Midbrain (tissue), 1 donor: ENCODE results near the gene RNF141.

Source experiments
- DNase-seq: peaks from one replicate; lab custom pipeline; 2025; lab: John Stamatoyannopoulos, UW

RNF141 gene

GRCh38 chr11:10540915-10541560 is at the start of gene RNF141:
TSS of gene RNF141 (minus strand) at chr11:10541187. CDS start at chr11:10534158, 7,029 bp downstream.
- peak; percentile 94 for DNase-seq

GRCh38 chr11:10590218-10590915 is 49.4 kb upstream of the RNF141 start:
- no peak for DNase-seq

GRCh38 chr11:10588904-10589303 is 47.9 kb upstream of the RNF141 start:
- DNase-seq = no peak

GRCh38 chr11:10587995-10588394 is 47.0 kb upstream of the RNF141 start:
- DNase-seq = no peak

GRCh38 chr11:10587388-10587787 is 46.4 kb upstream of the RNF141 start:
- no peak for DNase-seq

- no peak for DNase-seq
Measured at GRCh38 chr11:10584071-10584501, 43.1 kb upstream of the RNF141 start.

- peak; percentile 16 for DNase-seq
Measured at GRCh38 chr11:10581481-10582019, 40.6 kb upstream of the RNF141 start.

- DNase-seq = no peak
Measured at GRCh38 chr11:10580623-10581022, 39.6 kb upstream of the RNF141 start.

GRCh38 chr11:10579700-10580099 is 38.7 kb upstream of the RNF141 start:
- DNase-seq = no peak

GRCh38 chr11:10576035-10576398 is 35.0 kb upstream of the RNF141 start:
- DNase-seq = no peak

GRCh38 chr11:10575346-10576034 is 34.5 kb upstream of the RNF141 start:
- no peak for DNase-seq

- no peak for DNase-seq
Measured at GRCh38 chr11:10573556-10573955, 32.6 kb upstream of the RNF141 start.

- no peak for DNase-seq
Measured at GRCh38 chr11:10573028-10573427, 32.0 kb upstream of the RNF141 start.

GRCh38 chr11:10572533-10572932 is 31.5 kb upstream of the RNF141 start:
- no peak for DNase-seq

- DNase-seq = peak; percentile 24
Measured at GRCh38 chr11:10568486-10568941, 27.5 kb upstream of the RNF141 start, which contains the start of gene LYVE1. TSS of gene LYVE1 (minus strand) at chr11:10568665. CDS start at chr11:10568532, 133 bp downstream.

- no peak for DNase-seq
Measured at GRCh38 chr11:10567446-10567845, 26.5 kb upstream of the RNF141 start.

GRCh38 chr11:10566257-10566957 is 25.4 kb upstream of the RNF141 start:
- no peak for DNase-seq

- DNase-seq = no peak
Measured at GRCh38 chr11:10565493-10565892, 24.5 kb upstream of the RNF141 start.

GRCh38 chr11:10564696-10565318 is 23.8 kb upstream of the RNF141 start:
- no peak for DNase-seq

GRCh38 chr11:10564030-10564429 is 23.0 kb upstream of the RNF141 start:
- DNase-seq = no peak

GRCh38 chr11:10561947-10562346 is 21.0 kb upstream of the RNF141 start:
- DNase-seq = no peak
